GM12872 (cell line): ENCODE data around the gene NEK7.

Source experiments
- CTCF ChIP-seq: IDR thresholded peaks from 3 replicates; pipeline ENCODE4 v1.5.1; 2011; ENCODE audit warnings: low read depth, mild to moderate bottlenecking, low read length, moderate library complexity; ENCODE audit not compliant: insufficient read depth

The NEK7 gene

GRCh38 chr1:198263186-198263585 is 106.4 kb downstream of the NEK7 start:
- no peak for TF ChIP-seq CTCF

- no peak for TF ChIP-seq CTCF
Measured at GRCh38 chr1:198264282-198264681, 107.5 kb downstream of the NEK7 start.

- TF ChIP-seq CTCF: no peak
Measured at GRCh38 chr1:198265073-198265661, 108.4 kb downstream of the NEK7 start.

- no peak for TF ChIP-seq CTCF
Measured at GRCh38 chr1:198267056-198267455, 110.3 kb downstream of the NEK7 start.

- no peak for TF ChIP-seq CTCF
Measured at GRCh38 chr1:198267921-198268320, 111.1 kb downstream of the NEK7 start.

- no peak for TF ChIP-seq CTCF
Measured at GRCh38 chr1:198268784-198269645, 112.2 kb downstream of the NEK7 start.

GRCh38 chr1:198269646-198269940 is 112.8 kb downstream of the NEK7 start:
- no peak for TF ChIP-seq CTCF
